ENCODE results near the gene SPHKAP.
A peak's percentile ranks its signal among the peaks of the same experiment; 100 is the strongest.
"Not testable (repeated sequence)": the region's sequence is repeated elsewhere in the genome, so short reads cannot be mapped to it uniquely, and the experiment has no call there.

Gene SPHKAP

GRCh38 chr2:228094377-228094921 is 87.0 kb downstream of the SPHKAP start:
- DNase-seq (ENCODE audit: low spot score), result no peak

- no peak for DNase-seq (ENCODE audit: low spot score)
These were observed 89.4 kb downstream of the SPHKAP start for GRCh38 chr2:228092056-228092455.

- no peak for DNase-seq (ENCODE audit: low spot score)
These were observed 94.9 kb downstream of the SPHKAP start for GRCh38 chr2:228086561-228086960.

GRCh38 chr2:228084717-228085116 is 96.8 kb downstream of the SPHKAP start:
- no peak for DNase-seq (ENCODE audit: low spot score)

GRCh38 chr2:228083131-228083530 is 98.4 kb downstream of the SPHKAP start:
- no peak for DNase-seq (ENCODE audit: low spot score)

GRCh38 chr2:228082571-228082970 is 98.9 kb downstream of the SPHKAP start:
- no peak for DNase-seq (ENCODE audit: low spot score)

GRCh38 chr2:228079194-228079593 is 102.3 kb downstream of the SPHKAP start:
- DNase-seq (ENCODE audit: low spot score), result no peak

GRCh38 chr2:228076695-228077094 is 104.8 kb downstream of the SPHKAP start:
- DNase-seq (ENCODE audit: low spot score), result not testable (repeated sequence)

- DNase-seq (ENCODE audit: low spot score), result no peak
These were observed 108.8 kb downstream of the SPHKAP start for GRCh38 chr2:228072669-228073068.

GRCh38 chr2:228067309-228067708 is 114.2 kb downstream of the SPHKAP start:
- no peak for DNase-seq (ENCODE audit: low spot score)

- DNase-seq (ENCODE audit: low spot score), result no peak
These were observed 115.2 kb downstream of the SPHKAP start for GRCh38 chr2:228066126-228066798.

GRCh38 chr2:228065686-228066085 is 115.8 kb downstream of the SPHKAP start:
- no peak for DNase-seq (ENCODE audit: low spot score)

GRCh38 chr2:228064796-228065315 is 116.6 kb downstream of the SPHKAP start:
- DNase-seq (ENCODE audit: low spot score), result no peak

- DNase-seq (ENCODE audit: low spot score), result no peak
These were observed 117.5 kb downstream of the SPHKAP start for GRCh38 chr2:228064024-228064423.

- DNase-seq (ENCODE audit: low spot score), result no peak
These were observed 117.9 kb downstream of the SPHKAP start for GRCh38 chr2:228063558-228063957.

GRCh38 chr2:228059735-228060134 is 121.8 kb downstream of the SPHKAP start:
- no peak for DNase-seq (ENCODE audit: low spot score)

- no peak for DNase-seq (ENCODE audit: low spot score)
These were observed 125.0 kb downstream of the SPHKAP start for GRCh38 chr2:228056293-228057097.

GRCh38 chr2:228048838-228049490 is 132.5 kb downstream of the SPHKAP start:
- DNase-seq (ENCODE audit: low spot score), result peak; percentile 47

GRCh38 chr2:228040995-228041394 is 140.5 kb downstream of the SPHKAP start:
- no peak for DNase-seq (ENCODE audit: low spot score)

- DNase-seq (ENCODE audit: low spot score), result peak; percentile 12
These were observed 141.5 kb downstream of the SPHKAP start for GRCh38 chr2:228039752-228040534.

- DNase-seq (ENCODE audit: low spot score), result no peak
These were observed 142.5 kb downstream of the SPHKAP start for GRCh38 chr2:228038967-228039366.

- no peak for DNase-seq (ENCODE audit: low spot score)
These were observed 143.6 kb downstream of the SPHKAP start for GRCh38 chr2:228037915-228038314.

All from AG08396 (cell line).